ENCODE data around the gene MEIOB. TPM values are rescaled to one million over a fixed set of nuclear protein-coding genes. Genes with fewer than 3 reads are reported as not detected.

Gene MEIOB
- total RNA-seq, 1 donor from 2014 or later = 3.7 TPM

GRCh38 chr16:1812732-1813163, 59.2 kb downstream of the MEIOB start:
- Histone ChIP-seq H4K20me1 (ENCODE audit: low read depth) (no peaks in the 10 kb centered on the region), H3K9ac (no peak overlapping the region), H3K36me3 (no peaks in the 10 kb centered on the region), H3K9me3 (ENCODE audit: low read depth) (no peaks in the 10 kb centered on the region), H3K4me1 (no peaks in the 10 kb centered on the region), H3K27ac (no peak overlapping the region), H3K79me2 (ENCODE audit: low read depth) (no peaks in the 10 kb centered on the region), H2AFZ (replicated peaks) (no peak overlapping the region), H3K4me3 (no peak overlapping the region), H3K27me3 (no peaks in the 10 kb centered on the region), H3K4me2 (no peak overlapping the region), H3F3A (ENCODE audit: low read depth) (peaks cover 5% of the 10 kb centered on the region)
- Mint-ChIP-seq H3K36me3 (peaks cover 9% of the 10 kb centered on the region), H3K27ac (no peak overlapping the region), H3K27me3 (ENCODE audit: insufficient read depth, low read depth) (no peaks in the 10 kb centered on the region), H3K4me1 (no peaks in the 10 kb centered on the region), H3K9me3 (no peaks in the 10 kb centered on the region), H3K4me3 (no peak overlapping the region)
- DNase-seq (ENCODE audit: low spot score) = peak; percentile 69
- TF ChIP-seq EZH2phosphoT487 (IDR thresholded peaks at IDR 0.05) = no peak
- no peak for TF ChIP-seq EZH2 (IDR thresholded peaks at IDR 0.05)
- peak; percentile 59 for TF ChIP-seq CTCF (IDR thresholded peaks at IDR 0.05)

GRCh38 chr16:1810536-1810935, 61.4 kb downstream of the MEIOB start:
- H3K27me3 Mint-ChIP-seq (ENCODE audit: insufficient read depth, low read depth) = no peaks in the 10 kb centered on the region
- TF ChIP-seq CTCF (IDR thresholded peaks at IDR 0.05) = no peak
- TF ChIP-seq EZH2 (IDR thresholded peaks at IDR 0.05) = no peak
- no peak for TF ChIP-seq EZH2phosphoT487 (IDR thresholded peaks at IDR 0.05)
- no peak for DNase-seq (ENCODE audit: low spot score)
- H3K9me3 ChIP-seq (ENCODE audit: low read depth) = no peaks in the 10 kb centered on the region
- peaks cover 5% of the 10 kb centered on the region for H3F3A ChIP-seq (ENCODE audit: low read depth)
- H3K4me1 ChIP-seq = no peaks in the 10 kb centered on the region
- no peaks in the 10 kb centered on the region for H3K79me2 ChIP-seq (ENCODE audit: low read depth)
- H4K20me1 ChIP-seq (ENCODE audit: low read depth) = no peaks in the 10 kb centered on the region
- H3K4me1 Mint-ChIP-seq = no peaks in the 10 kb centered on the region
- no peaks in the 10 kb centered on the region for H3K27me3 ChIP-seq
- no peak overlapping the region for H3K4me2 ChIP-seq
- no peak overlapping the region for H3K27ac ChIP-seq
- no peak overlapping the region for H3K27ac Mint-ChIP-seq
- H3K9me3 Mint-ChIP-seq = no peaks in the 10 kb centered on the region
- no peak overlapping the region for H3K9ac ChIP-seq
- H3K36me3 ChIP-seq = no peaks in the 10 kb centered on the region
- H3K36me3 Mint-ChIP-seq = peaks cover 17% of the 10 kb centered on the region
- no peak overlapping the region for H2AFZ ChIP-seq (replicated peaks)
- no peak overlapping the region for H3K4me3 Mint-ChIP-seq
- H3K4me3 ChIP-seq = no peak overlapping the region

GRCh38 chr16:1810106-1810505, 61.9 kb downstream of the MEIOB start:
- Mint-ChIP-seq H3K36me3 (peaks cover 14% of the 10 kb centered on the region), H3K9me3 (no peaks in the 10 kb centered on the region)
- no peak for TF ChIP-seq EZH2phosphoT487 (IDR thresholded peaks at IDR 0.05)
- no peak for TF ChIP-seq EZH2 (IDR thresholded peaks at IDR 0.05)
- TF ChIP-seq CTCF (IDR thresholded peaks at IDR 0.05) = no peak

More at GRCh38 chr16:1810106-1810505, 61.9 kb downstream of the MEIOB start:
- H3K4me1 Mint-ChIP-seq = no peaks in the 10 kb centered on the region
- H3K27ac Mint-ChIP-seq = no peak overlapping the region
- no peaks in the 10 kb centered on the region for H3K79me2 ChIP-seq (ENCODE audit: low read depth)
- peaks cover 5% of the 10 kb centered on the region for H3F3A ChIP-seq (ENCODE audit: low read depth)
- no peaks in the 10 kb centered on the region for H3K9me3 ChIP-seq (ENCODE audit: low read depth)
- no peak overlapping the region for H3K9ac ChIP-seq
- H3K27me3 ChIP-seq = no peaks in the 10 kb centered on the region
- H2AFZ ChIP-seq (replicated peaks) = no peak overlapping the region
- no peaks in the 10 kb centered on the region for H3K36me3 ChIP-seq
- H3K4me3 Mint-ChIP-seq = no peak overlapping the region
- H3K4me3 ChIP-seq = no peak overlapping the region
- no peak overlapping the region for H3K4me2 ChIP-seq
- DNase-seq (ENCODE audit: low spot score) = no peak
- no peaks in the 10 kb centered on the region for H4K20me1 ChIP-seq (ENCODE audit: low read depth)
- H3K4me1 ChIP-seq = no peaks in the 10 kb centered on the region
- no peaks in the 10 kb centered on the region for H3K27me3 Mint-ChIP-seq (ENCODE audit: insufficient read depth, low read depth)
- H3K27ac ChIP-seq = no peak overlapping the region
